Mesenchymal stem cell (in vitro differentiated cells and primary cell): Measurements from ENCODE around the gene ZNF618.

Source experiments
- DNase-seq: peaks from one replicate; pipeline ENCODE4 v3.0.0-alpha.2; 2013
- H2AFZ ChIP-seq: one replicate; pipeline ENCODE4 v1.6.1; 2013; ENCODE audit warnings: low read depth, mild to moderate bottlenecking, control low read depth, inconsistent platforms, low read length, moderate library complexity
- H2AK5ac ChIP-seq: 2 replicates; pipeline ENCODE4 v1.6.1; 2013; ENCODE audit warnings: low read length, moderate library complexity, mild to moderate bottlenecking, inconsistent platforms; ENCODE audit not compliant: severe bottlenecking
- H2BK120ac ChIP-seq: one replicate; pipeline ENCODE4 v1.6.1; 2013; ENCODE audit warnings: low read depth, mild to moderate bottlenecking, inconsistent platforms, low read length, moderate library complexity
- H2BK12ac ChIP-seq, 2 experiments: one replicate each; pipeline ENCODE4 v1.6.1; 2013; ENCODE audit warnings: inconsistent platforms in 2 of 2, low read length in 2 of 2, mild to moderate bottlenecking in 2 of 2, moderate library complexity in 2 of 2, control low read depth in 1 of 2
- H2BK15ac ChIP-seq: one replicate; pipeline ENCODE4 v1.6.1; 2013; ENCODE audit warnings: mild to moderate bottlenecking, low read depth, inconsistent platforms; ENCODE audit not compliant: poor library complexity, severe bottlenecking
- H2BK5ac ChIP-seq: 2 replicates; pipeline ENCODE4 v1.6.1; 2013; ENCODE audit warnings: low read depth, mild to moderate bottlenecking, low read length, control low read depth, inconsistent platforms; ENCODE audit not compliant: poor library complexity, severe bottlenecking
- H3K14ac ChIP-seq, 2 experiments: one replicate each; pipeline ENCODE4 v1.6.1; 2013; ENCODE audit warnings: inconsistent platforms in 2 of 2, low read length in 2 of 2, control low read depth in 1 of 2, mild to moderate bottlenecking in 1 of 2, moderate library complexity in 1 of 2
- H3K18ac ChIP-seq, 2 experiments: one replicate each; pipeline ENCODE4 v1.6.1; 2013; ENCODE audit warnings: inconsistent platforms in 2 of 2, low read length in 2 of 2, control low read depth in 1 of 2, low read depth in 1 of 2, mild to moderate bottlenecking in 1 of 2
- H3K23ac ChIP-seq, 2 experiments: one replicate each; pipeline ENCODE4 v1.6.1; 2013; ENCODE audit warnings: inconsistent platforms in 2 of 2, low read length in 2 of 2, mild to moderate bottlenecking in 2 of 2, moderate library complexity in 2 of 2, control low read depth in 1 of 2
- H3K27ac ChIP-seq: 2 replicates; pipeline ENCODE4 v1.5.1; 2013; ENCODE audit warnings: mild to moderate bottlenecking, moderate library complexity, low read length, control low read depth, inconsistent platforms; ENCODE audit not compliant: poor library complexity, severe bottlenecking
- H3K27me3 ChIP-seq, 2 experiments: 2 replicates each; pipeline versions ENCODE4 v1.6.1 to v1.7.0; 2013; ENCODE audit warnings: low read length in 2 of 2, mild to moderate bottlenecking in 2 of 2, moderate library complexity in 2 of 2, control low read depth in 1 of 2, inconsistent platforms in 1 of 2; ENCODE audit not compliant: control insufficient read depth in 1 of 2, insufficient read depth in 1 of 2
- H3K36me3 ChIP-seq, 2 experiments: 2 replicates each; pipeline versions ENCODE4 v1.6.1 to v1.7.0; 2013; ENCODE audit warnings: low read length in 2 of 2, control low read depth in 1 of 2, inconsistent platforms in 1 of 2, low read depth in 1 of 2, mild to moderate bottlenecking in 1 of 2; ENCODE audit not compliant: insufficient read depth in 2 of 2, control insufficient read depth in 1 of 2
- H3K4ac ChIP-seq, 2 experiments: one replicate each; pipeline ENCODE4 v1.6.1; 2013; ENCODE audit warnings: inconsistent platforms in 2 of 2, low read length in 2 of 2, mild to moderate bottlenecking in 2 of 2, moderate library complexity in 2 of 2, control low read depth in 1 of 2, low read depth in 1 of 2
- H3K4me1 ChIP-seq: 2 replicates; pipeline ENCODE4 v1.6.1; 2013; ENCODE audit warnings: low read depth, low read length, control low read depth; ENCODE audit not compliant: control insufficient read depth, insufficient read depth
- H3K4me2 ChIP-seq: 2 replicates; pipeline ENCODE4 v1.6.1; 2013; ENCODE audit warnings: low read length, mild to moderate bottlenecking, inconsistent platforms; ENCODE audit not compliant: poor library complexity, severe bottlenecking
- H3K4me3 ChIP-seq, 2 experiments: 2 replicates each; pipeline versions ENCODE4 v1.5.1 to v1.7.0; 2013; ENCODE audit warnings: low read length in 2 of 2, mild to moderate bottlenecking in 2 of 2, control low read depth in 1 of 2, low read depth in 1 of 2; ENCODE audit not compliant: insufficient read depth in 1 of 2
- H3K79me1 ChIP-seq: replicated peaks from 2 replicates; pipeline ENCODE4 v1.6.1; 2013; ENCODE audit warnings: mild to moderate bottlenecking, control low read depth, low read length, inconsistent platforms; ENCODE audit not compliant: poor library complexity, severe bottlenecking
- H3K9ac ChIP-seq: 2 replicates; pipeline ENCODE4 v1.7.0; 2013; ENCODE audit warnings: mild to moderate bottlenecking, low read length, moderate library complexity
- H3K9me3 ChIP-seq: 2 replicates; pipeline ENCODE4 v1.7.0; 2013; ENCODE audit warnings: mild to moderate bottlenecking, low read length; ENCODE audit not compliant: control insufficient read depth
- H4K8ac ChIP-seq: one replicate; pipeline ENCODE4 v1.6.1; 2013; ENCODE audit warnings: inconsistent platforms, mild to moderate bottlenecking, low read length, moderate library complexity
- H4K91ac ChIP-seq: one replicate; pipeline ENCODE4 v1.6.1; 2013; ENCODE audit warnings: mild to moderate bottlenecking, low read length, inconsistent platforms
- WGBS: methylation state at CpG from one replicate; pipeline ENCODE4 v1.1.7; 2013; ENCODE audit warnings: mixed read lengths; 5-methylcytosine and 5-hydroxymethylcytosine counted together

Gene ZNF618

DNA sequence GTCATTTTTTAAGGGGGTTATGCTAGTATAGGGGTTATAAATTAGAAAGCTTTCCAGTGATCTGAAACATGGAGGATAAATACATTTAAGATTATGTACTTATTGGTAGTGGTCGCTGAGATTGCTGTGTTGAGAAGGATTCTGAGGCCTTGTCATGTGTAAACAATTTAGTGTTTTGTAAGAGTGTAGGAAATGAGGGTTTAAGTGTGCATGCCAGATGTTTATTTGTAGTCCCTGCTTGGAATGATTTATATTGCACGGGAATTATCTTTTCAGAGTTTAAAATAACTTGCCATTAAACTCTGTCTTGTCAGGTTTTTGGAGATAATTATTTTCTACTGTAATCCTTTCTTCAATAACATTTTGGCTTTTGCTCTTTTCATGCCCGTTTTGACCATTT is 19.4 kb downstream of the ZNF618 start:
- Histone ChIP-seq H3K4ac (no peak overlapping the region), H2BK5ac (no peak overlapping the region), H2AFZ (no peak overlapping the region), H3K4me2 (no peak overlapping the region), H3K23ac (no peak overlapping the region), H4K8ac (no peak overlapping the region), H4K91ac (no peak overlapping the region), H3K27ac (no peak overlapping the region), H3K4me3 (no peak overlapping the region), H3K14ac (no peak overlapping the region), H3K36me3 (peaks cover 5 to 17% of the 10 kb centered on the region in 2 experiments), H3K4me1 (peaks cover 5% of the 10 kb centered on the region), H3K79me1 (peaks cover 16% of the 10 kb centered on the region), H3K9ac (no peak overlapping the region), H3K18ac (no peak overlapping the region), H2BK15ac (no peak overlapping the region), H3K9me3 (peaks cover 2% of the 10 kb centered on the region), H3K27me3 (no peaks in the 10 kb centered on the region), H2BK12ac (no peak overlapping the region), H2AK5ac (no peak overlapping the region), H2BK120ac (no peak overlapping the region)
- DNase-seq, result peak; percentile 73
- 13% methylated on average over 2 of the region's 3 CpGs for WGBS

DNA sequence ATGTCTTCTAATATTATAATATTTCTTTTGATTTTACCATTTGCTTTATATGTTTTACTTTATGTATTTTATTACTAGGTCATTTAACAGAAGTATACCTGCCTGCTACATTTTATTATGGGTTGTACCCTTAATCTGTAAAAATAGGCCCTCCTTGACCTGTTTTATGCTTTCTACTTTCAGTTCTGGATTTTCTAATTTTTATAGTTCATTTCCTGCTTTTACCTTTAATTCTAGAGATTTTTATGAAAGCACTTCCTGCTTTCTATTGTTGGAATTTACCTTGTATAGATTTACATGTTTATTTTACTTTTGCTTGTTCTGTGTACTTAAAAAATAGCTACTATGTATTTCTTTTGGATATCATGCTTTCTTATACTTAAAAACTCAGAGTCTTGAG is 20.6 kb downstream of the ZNF618 start:
- no peak overlapping the region for H2BK15ac ChIP-seq
- no peak overlapping the region for H2BK12ac ChIP-seq
- no peak overlapping the region for H3K27ac ChIP-seq
- no peak overlapping the region for H3K4me3 ChIP-seq
- H2AK5ac ChIP-seq, result no peak overlapping the region
- H2BK5ac ChIP-seq, result no peak overlapping the region
- H4K8ac ChIP-seq, result no peak overlapping the region
- H3K27me3 ChIP-seq, result no peaks in the 10 kb centered on the region
- H3K18ac ChIP-seq, result no peak overlapping the region
- no peak for DNase-seq
- H3K23ac ChIP-seq, result no peak overlapping the region
- H3K79me1 ChIP-seq, result peaks cover 25% of the 10 kb centered on the region
- no peak overlapping the region for H2BK120ac ChIP-seq
- no peak overlapping the region for H3K4me2 ChIP-seq
- no peaks in the 10 kb centered on the region for H3K9me3 ChIP-seq
- H3K14ac ChIP-seq, result no peak overlapping the region
- peaks cover 7 to 16% of the 10 kb centered on the region in 2 experiments for H3K36me3 ChIP-seq
- H3K4me1 ChIP-seq, result peaks cover 5% of the 10 kb centered on the region
- no peak overlapping the region for H3K4ac ChIP-seq
- no peak overlapping the region for H2AFZ ChIP-seq
- no peak overlapping the region for H3K9ac ChIP-seq
- H4K91ac ChIP-seq, result no peak overlapping the region

DNA sequence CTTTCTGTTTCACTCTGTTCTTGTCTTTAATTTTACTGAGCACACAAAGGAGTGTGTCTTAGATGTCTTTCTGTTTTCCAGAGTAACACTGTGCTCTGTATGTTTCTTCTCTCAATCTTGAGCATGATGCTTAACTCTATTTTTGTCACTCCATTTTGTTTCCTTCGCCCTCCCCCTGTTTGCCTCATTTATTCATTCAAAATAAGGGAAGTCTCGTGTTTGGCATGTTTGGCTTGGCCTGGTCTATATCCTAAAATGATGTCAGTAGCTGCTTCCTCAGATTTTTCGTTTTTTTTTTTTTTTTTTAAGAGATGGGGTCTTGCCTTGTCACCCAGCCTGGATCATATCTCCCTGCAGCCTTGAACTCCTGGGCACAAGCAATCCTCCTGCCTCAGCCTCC is 22.0 kb downstream of the ZNF618 start:
- no peak overlapping the region for H3K27ac ChIP-seq
- H3K4me2 ChIP-seq, result no peak overlapping the region
- no peak overlapping the region for H2BK15ac ChIP-seq
- H3K4ac ChIP-seq, result no peak overlapping the region
- no peak for DNase-seq
- H3K4me1 ChIP-seq, result peaks cover 4% of the 10 kb centered on the region
- H2BK5ac ChIP-seq, result no peak overlapping the region
- H2BK12ac ChIP-seq, result no peak overlapping the region
- H3K4me3 ChIP-seq, result no peak overlapping the region
- H3K23ac ChIP-seq, result no peak overlapping the region
- no peak overlapping the region for H4K91ac ChIP-seq
- H2BK120ac ChIP-seq, result no peak overlapping the region
- H4K8ac ChIP-seq, result no peak overlapping the region
- H3K18ac ChIP-seq, result no peak overlapping the region
- H3K9me3 ChIP-seq, result peaks cover 1% of the 10 kb centered on the region
- no peak overlapping the region for H2AFZ ChIP-seq
- no peaks in the 10 kb centered on the region for H3K27me3 ChIP-seq
- H3K36me3 ChIP-seq, result peaks cover 4 to 17% of the 10 kb centered on the region in 2 experiments
- 100% methylated on average over 3 of the region's 3 CpGs for WGBS
- no peak overlapping the region for H3K14ac ChIP-seq
- no peak overlapping the region for H2AK5ac ChIP-seq
- no peak overlapping the region for H3K9ac ChIP-seq
- peaks cover 22% of the 10 kb centered on the region for H3K79me1 ChIP-seq

DNA sequence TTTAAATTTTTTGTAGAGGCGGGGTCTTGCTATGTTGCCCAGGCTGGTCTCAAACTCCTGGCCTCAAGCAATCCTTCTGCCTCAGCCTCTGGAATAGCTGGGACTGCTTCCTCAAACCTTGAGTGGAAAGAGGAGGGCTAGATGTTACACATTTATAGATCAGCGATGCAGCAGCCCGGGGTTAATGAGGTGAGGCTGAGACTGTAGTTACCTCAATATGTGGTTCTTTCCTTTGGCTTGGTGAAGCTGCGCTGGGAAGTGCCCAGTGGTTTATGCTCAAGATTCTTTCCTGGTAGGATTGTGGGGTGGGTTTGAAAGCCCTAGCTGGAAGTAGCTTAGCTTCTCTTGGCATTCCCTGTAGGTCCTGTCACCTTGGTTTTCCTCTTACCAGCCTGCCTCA is 22.5 kb downstream of the ZNF618 start:
- H4K91ac ChIP-seq, result no peak overlapping the region
- H4K8ac ChIP-seq, result no peak overlapping the region
- H3K9ac ChIP-seq, result no peak overlapping the region
- no peaks in the 10 kb centered on the region for H3K27me3 ChIP-seq
- no peak overlapping the region for H3K4me2 ChIP-seq
- 95% methylated on average over 4 of the region's 4 CpGs for WGBS
- no peak overlapping the region for H3K18ac ChIP-seq
- no peak overlapping the region for H2BK12ac ChIP-seq
- no peak overlapping the region for H3K23ac ChIP-seq
- H2AK5ac ChIP-seq, result no peak overlapping the region
- H2AFZ ChIP-seq, result no peak overlapping the region
- H3K36me3 ChIP-seq, result peaks cover 4 to 17% of the 10 kb centered on the region in 2 experiments
- H3K4ac ChIP-seq, result no peak overlapping the region
- peaks cover 4% of the 10 kb centered on the region for H3K4me1 ChIP-seq
- H2BK15ac ChIP-seq, result no peak overlapping the region
- no peak overlapping the region for H3K14ac ChIP-seq
- no peak overlapping the region for H3K4me3 ChIP-seq
- H2BK5ac ChIP-seq, result no peak overlapping the region
- peaks cover 22% of the 10 kb centered on the region for H3K79me1 ChIP-seq
- H3K27ac ChIP-seq, result no peak overlapping the region
- no peak overlapping the region for H2BK120ac ChIP-seq
- no peak for DNase-seq
- peaks cover 6% of the 10 kb centered on the region for H3K9me3 ChIP-seq
